WTC11 (cell line): Measurements from ENCODE around the gene CCNT1.
"Not testable (repeated sequence)": the region's sequence is repeated elsewhere in the genome, so short reads cannot be mapped to it uniquely, and the experiment has no call there.

Experiments
- CTCF ChIP-seq: fragments of 200-600 bp; IDR thresholded peaks from 2 replicates; pipeline ENCODE4 v1.8.0; 2022; ENCODE audit warnings: antibody characterized with exemption
- GABPB1 ChIP-seq: sonication (generic); formaldehyde crosslinking; IDR thresholded peaks from 2 replicates; pipeline ENCODE4 v1.8.1; 2023; ENCODE audit warnings: mild to moderate bottlenecking, missing genetic modification reagents
- ZBTB21 ChIP-seq: sonication (generic); formaldehyde crosslinking; IDR thresholded peaks from 2 replicates; pipeline ENCODE4 v1.8.1; 2023; ENCODE audit warnings: mild to moderate bottlenecking, missing genetic modification reagents, borderline replicate concordance
- ZNF121 ChIP-seq: sonication (generic); formaldehyde crosslinking; IDR thresholded peaks from 2 replicates; pipeline ENCODE4 v1.8.0; 2023; ENCODE audit warnings: missing genetic modification reagents
- ZNF423 ChIP-seq: fragments of 250-450 bp; sonication (Bioruptor Pico); IDR thresholded peaks from 2 replicates; pipeline ENCODE4 v2.1.2; 2022; ENCODE audit warnings: mild to moderate bottlenecking, moderate library complexity

GRCh38 chr12:48720737-48721136 is 4.2 kb upstream of the CCNT1 start:
- not testable (repeated sequence) for TF ChIP-seq ZNF423; ZNF121 (CRISPR knock-in tag); ZBTB21 (CRISPR knock-in tag); CTCF; GABPB1 (CRISPR knock-in tag)
